AG09309 (cell line): ENCODE results near the gene EMC1.

ENCODE experiments used
- DNase-seq: peaks from one replicate; pipeline ENCODE4 v3.0.0-alpha.2; 2010; ENCODE audit warnings: low read depth
- H3K4me3 ChIP-seq: 2 replicates; pipeline ENCODE4 v1.5.1; 2011; ENCODE audit warnings: mild to moderate bottlenecking, low read depth, low read length, moderate library complexity; ENCODE audit not compliant: control insufficient read depth
- TF ChIP-seq, protein P1 (sequence below): IDR thresholded peaks from 2 replicates; pipeline ENCODE4 v1.5.1; 2011; ENCODE audit warnings: mild to moderate bottlenecking, low read depth, low read length, inconsistent platforms; ENCODE audit not compliant: insufficient read depth, control insufficient read depth; ENCODE audit errors: missing control alignments

EMC1 gene

GRCh38 chr1:19255288-19255687, 4.0 kb upstream of the EMC1 start:
- H3K4me3 ChIP-seq: no peak overlapping the region
- no peak for DNase-seq
- TF ChIP-seq, protein P1, sequence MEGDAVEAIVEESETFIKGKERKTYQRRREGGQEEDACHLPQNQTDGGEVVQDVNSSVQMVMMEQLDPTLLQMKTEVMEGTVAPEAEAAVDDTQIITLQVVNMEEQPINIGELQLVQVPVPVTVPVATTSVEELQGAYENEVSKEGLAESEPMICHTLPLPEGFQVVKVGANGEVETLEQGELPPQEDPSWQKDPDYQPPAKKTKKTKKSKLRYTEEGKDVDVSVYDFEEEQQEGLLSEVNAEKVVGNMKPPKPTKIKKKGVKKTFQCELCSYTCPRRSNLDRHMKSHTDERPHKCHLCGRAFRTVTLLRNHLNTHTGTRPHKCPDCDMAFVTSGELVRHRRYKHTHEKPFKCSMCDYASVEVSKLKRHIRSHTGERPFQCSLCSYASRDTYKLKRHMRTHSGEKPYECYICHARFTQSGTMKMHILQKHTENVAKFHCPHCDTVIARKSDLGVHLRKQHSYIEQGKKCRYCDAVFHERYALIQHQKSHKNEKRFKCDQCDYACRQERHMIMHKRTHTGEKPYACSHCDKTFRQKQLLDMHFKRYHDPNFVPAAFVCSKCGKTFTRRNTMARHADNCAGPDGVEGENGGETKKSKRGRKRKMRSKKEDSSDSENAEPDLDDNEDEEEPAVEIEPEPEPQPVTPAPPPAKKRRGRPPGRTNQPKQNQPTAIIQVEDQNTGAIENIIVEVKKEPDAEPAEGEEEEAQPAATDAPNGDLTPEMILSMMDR: no peak

DNA sequence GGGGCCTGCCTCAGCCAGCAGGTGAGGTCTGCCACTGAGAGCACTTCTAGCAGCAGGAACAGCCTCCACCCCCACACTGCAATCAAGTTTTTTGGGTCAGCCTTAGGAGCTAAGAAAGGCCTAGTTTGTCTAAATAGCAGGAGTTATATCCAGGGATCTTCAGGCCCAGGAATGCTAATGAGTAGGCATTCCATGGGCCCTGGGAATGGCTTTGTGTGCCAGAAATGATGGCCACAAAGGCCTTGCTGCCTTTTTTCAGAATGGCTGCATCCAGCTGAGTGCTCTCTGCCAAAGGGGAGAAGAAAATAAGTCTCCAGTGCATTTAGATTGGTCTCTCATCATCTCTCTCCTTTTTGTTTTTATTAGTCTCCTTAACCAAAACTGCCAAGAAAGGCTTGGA, 3.1 kb upstream of the EMC1 start:
- TF ChIP-seq, protein P1: no peak
- H3K4me3 ChIP-seq: no peak overlapping the region
- no peak for DNase-seq

- no peak for DNase-seq
- TF ChIP-seq, protein P1: no peak
Observed at GRCh38 chr1:19250629-19251304, 557 bp downstream of the EMC1 start.

DNA sequence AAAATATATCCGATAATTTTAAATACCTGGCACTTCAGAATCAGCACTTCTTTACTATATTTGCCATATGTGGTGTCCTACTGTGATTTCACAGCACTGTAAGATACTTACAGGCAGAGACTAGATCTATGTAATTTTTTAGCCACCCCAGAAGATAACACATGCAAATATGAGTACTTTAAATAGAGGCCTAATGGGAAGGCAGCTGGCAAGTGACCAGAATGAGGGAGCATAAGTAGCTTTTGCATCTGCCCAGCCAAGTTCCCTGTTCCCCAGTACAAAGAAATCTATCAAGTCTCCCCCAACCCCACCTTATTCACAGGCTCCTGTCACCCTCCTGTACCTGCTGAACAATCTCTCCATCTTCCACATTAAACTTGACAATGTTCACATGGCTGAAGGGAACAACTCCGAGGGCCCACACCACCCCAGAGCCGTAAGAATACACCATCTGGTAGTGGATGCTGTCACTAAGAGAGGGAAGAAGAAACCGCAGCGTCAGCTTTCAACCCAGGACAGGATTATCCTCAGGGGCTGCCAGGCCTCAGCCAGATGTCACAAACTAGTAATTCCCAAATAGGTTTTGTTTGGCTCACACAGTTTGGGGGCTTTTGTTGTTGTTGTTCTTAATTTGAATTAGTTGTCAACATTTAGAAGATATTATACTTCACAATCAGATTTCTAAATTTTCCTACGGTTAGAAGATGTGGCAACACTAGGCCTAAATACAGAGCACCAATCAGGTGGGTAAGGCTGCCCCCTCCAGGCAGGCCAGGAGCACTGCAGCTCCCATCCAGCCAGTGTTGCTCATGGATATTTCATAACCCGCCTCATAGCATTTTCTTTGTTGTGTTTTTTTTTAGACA, 10.4 kb downstream of the EMC1 start:
- no peak overlapping the region for H3K4me3 ChIP-seq
- TF ChIP-seq, protein P1: peak; percentile 94
- peak; percentile 45 for DNase-seq

More at GRCh38 chr1:19250629-19251304, 557 bp downstream of the EMC1 start:
- peak overlapping the region; percentile 92 for H3K4me3 ChIP-seq

DNA sequence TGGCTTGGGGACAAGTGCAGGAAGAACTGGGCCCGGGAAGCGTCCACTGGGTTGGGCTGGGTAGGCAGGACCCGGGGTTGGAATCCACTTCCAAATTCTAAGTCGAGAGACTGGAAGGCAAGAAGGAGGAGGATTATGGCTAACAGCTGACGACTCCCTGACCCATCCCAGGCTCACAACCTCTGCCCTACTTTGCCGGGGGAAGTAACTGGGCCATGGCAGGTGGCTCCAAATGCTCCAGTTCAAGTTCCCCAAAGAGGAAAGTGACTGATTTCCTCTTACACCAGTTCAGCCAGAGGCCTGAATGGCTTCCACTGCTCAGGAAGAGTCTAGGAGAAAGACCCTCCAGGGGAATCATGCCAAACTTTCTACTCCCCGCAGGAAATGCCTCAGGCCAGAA, 11.4 kb downstream of the EMC1 start:
- TF ChIP-seq, protein P1: no peak
- no peak overlapping the region for H3K4me3 ChIP-seq
- DNase-seq: no peak

GRCh38 chr1:19234224-19234623, 17.1 kb downstream of the EMC1 start:
- TF ChIP-seq, protein P1: no peak
- H3K4me3 ChIP-seq: no peak overlapping the region
- DNase-seq: no peak
